ENCODE results near the gene CNPY3. TPM values are rescaled to one million over a fixed set of nuclear protein-coding genes. Genes with fewer than 3 reads are reported as not detected.

CNPY3 gene
- total and polyA plus RNA-seq, 2 experiments from 2014 or later = 73.0 to 89.9 TPM

- no peak overlapping the region for H3K4me3 ChIP-seq
- no peaks in the 10 kb centered on the region for H3K4me1 ChIP-seq (ENCODE audit: low read depth)
- TF ChIP-seq, protein P1, sequence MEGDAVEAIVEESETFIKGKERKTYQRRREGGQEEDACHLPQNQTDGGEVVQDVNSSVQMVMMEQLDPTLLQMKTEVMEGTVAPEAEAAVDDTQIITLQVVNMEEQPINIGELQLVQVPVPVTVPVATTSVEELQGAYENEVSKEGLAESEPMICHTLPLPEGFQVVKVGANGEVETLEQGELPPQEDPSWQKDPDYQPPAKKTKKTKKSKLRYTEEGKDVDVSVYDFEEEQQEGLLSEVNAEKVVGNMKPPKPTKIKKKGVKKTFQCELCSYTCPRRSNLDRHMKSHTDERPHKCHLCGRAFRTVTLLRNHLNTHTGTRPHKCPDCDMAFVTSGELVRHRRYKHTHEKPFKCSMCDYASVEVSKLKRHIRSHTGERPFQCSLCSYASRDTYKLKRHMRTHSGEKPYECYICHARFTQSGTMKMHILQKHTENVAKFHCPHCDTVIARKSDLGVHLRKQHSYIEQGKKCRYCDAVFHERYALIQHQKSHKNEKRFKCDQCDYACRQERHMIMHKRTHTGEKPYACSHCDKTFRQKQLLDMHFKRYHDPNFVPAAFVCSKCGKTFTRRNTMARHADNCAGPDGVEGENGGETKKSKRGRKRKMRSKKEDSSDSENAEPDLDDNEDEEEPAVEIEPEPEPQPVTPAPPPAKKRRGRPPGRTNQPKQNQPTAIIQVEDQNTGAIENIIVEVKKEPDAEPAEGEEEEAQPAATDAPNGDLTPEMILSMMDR (IDR thresholded peaks at IDR 0.05; ENCODE audit: low read depth, low read length) = no peak
- DNase-seq (ENCODE audit: low read depth in 1 of 2, low spot score in 1 of 2) = peak in 1 of 2 donors; percentile 16
- H3K27me3 ChIP-seq = peaks cover 16% of the 10 kb centered on the region
- H3K27ac ChIP-seq = no peak overlapping the region
- H3K9me3 ChIP-seq (ENCODE audit: low read depth) = no peaks in the 10 kb centered on the region
- H3K36me3 ChIP-seq = no peaks in the 10 kb centered on the region
Observed at GRCh38 chr6:42958125-42958524, 28.8 kb downstream of the CNPY3 start.

- Histone ChIP-seq H3K36me3 (no peaks in the 10 kb centered on the region), H3K27me3 (peaks cover 16% of the 10 kb centered on the region), H3K4me3 (peak overlapping the region; percentile 29), H3K27ac (no peak overlapping the region), H3K9me3 (ENCODE audit: low read depth) (no peaks in the 10 kb centered on the region), H3K4me1 (ENCODE audit: low read depth) (peaks cover 4% of the 10 kb centered on the region)
- TF ChIP-seq, protein P1 (IDR thresholded peaks at IDR 0.05; ENCODE audit: low read depth, low read length) = no peak
- no peak for DNase-seq (ENCODE audit: low read depth in 1 of 2, low spot score in 1 of 2)
Observed at GRCh38 chr6:42959917-42960242, 30.6 kb downstream of the CNPY3 start.

DNA sequence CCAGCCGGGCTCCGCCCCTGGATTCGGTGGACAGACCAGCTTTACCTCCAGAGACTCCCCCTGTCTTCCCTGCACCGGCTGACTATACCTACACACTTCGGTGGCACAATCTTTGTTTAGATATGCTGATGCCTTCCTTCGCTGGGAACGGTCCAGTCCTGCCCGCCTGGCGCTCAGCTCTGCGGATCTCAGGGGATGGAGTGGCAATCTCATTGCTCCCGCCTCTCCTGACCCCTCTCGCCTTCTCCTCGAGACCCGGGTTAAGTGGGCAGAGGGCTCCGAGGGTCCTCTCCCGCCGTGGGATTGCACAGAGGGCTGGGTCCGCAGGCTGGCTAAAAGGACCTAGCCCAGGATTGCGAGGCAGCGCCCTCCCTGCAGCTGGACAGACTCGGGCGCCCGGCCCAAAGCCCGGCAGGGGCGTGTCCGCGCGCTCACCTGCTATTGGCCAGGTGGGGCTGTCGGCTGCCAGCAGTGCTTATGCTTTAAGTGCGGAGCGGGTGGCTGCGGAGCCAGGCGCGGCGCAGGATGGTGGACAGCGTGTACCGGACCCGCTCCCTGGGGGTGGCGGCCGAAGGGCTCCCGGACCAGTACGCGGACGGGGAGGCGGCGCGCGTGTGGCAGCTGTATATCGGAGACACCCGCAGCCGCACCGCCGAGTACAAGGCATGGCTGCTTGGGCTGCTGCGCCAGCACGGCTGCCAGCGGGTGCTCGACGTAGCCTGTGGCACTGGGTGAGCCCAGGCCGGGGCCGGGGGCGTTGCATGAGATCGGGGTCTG, 31.2 kb downstream of the CNPY3 start, which contains the start of gene GNMT:
TSS of gene GNMT (plus strand) at position 512 of the 777 bp plus-strand sequence. CDS start at position 526, 14 bp downstream.
- no peaks in the 10 kb centered on the region for H3K9me3 ChIP-seq (ENCODE audit: low read depth)
- TF ChIP-seq, protein P1 (IDR thresholded peaks at IDR 0.05; ENCODE audit: low read depth, low read length) = no peak
- peaks cover 4% of the 10 kb centered on the region for H3K4me1 ChIP-seq (ENCODE audit: low read depth)
- no peaks in the 10 kb centered on the region for H3K36me3 ChIP-seq
- peak; percentile 34 to 84 for DNase-seq (ENCODE audit: low read depth in 1 of 2, low spot score in 1 of 2)
- no peak within 1 kb of the TSS for H3K27ac ChIP-seq
- H3K27me3 ChIP-seq = peaks cover 16% of the 10 kb centered on the region
- peak within 1 kb of the TSS; percentile 29 for H3K4me3 ChIP-seq

DNA sequence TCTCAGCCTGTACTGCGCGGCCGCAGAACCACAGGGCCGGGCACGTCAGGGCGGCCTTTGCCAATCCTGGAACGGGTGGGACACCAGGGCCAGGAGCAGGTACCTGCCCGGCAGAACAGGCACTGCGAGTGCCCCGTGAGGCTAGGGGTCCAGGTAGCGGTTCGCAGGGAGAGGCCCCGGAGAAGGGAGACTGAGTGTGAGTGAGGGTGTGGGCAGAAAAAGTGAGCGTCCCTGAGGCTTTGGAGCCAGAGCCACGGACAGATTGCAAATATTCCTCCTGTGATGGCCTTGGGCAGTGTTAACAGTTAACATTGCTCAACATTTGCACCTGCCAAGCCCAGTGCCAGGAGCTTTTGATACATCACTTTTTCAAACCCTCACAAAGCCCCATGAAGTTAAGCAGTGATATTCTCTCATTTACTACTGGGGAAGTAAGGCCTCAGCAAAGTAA, 31.8 kb downstream of the CNPY3 start:
- TF ChIP-seq, protein P1 (IDR thresholded peaks at IDR 0.05; ENCODE audit: low read depth, low read length) = no peak
- Histone ChIP-seq H3K4me3 (peak overlapping the region; percentile 29), H3K36me3 (no peaks in the 10 kb centered on the region), H3K27ac (no peak overlapping the region), H3K4me1 (ENCODE audit: low read depth) (peaks cover 4% of the 10 kb centered on the region), H3K9me3 (ENCODE audit: low read depth) (no peaks in the 10 kb centered on the region), H3K27me3 (peaks cover 16% of the 10 kb centered on the region)
- no peak for DNase-seq (ENCODE audit: low read depth in 1 of 2, low spot score in 1 of 2)

GRCh38 chr6:42962096-42962495, 32.8 kb downstream of the CNPY3 start:
- no peak overlapping the region for H3K4me3 ChIP-seq
- H3K27ac ChIP-seq = no peak overlapping the region
- H3K36me3 ChIP-seq = no peaks in the 10 kb centered on the region
- peaks cover 4% of the 10 kb centered on the region for H3K4me1 ChIP-seq (ENCODE audit: low read depth)
- no peak for DNase-seq (ENCODE audit: low read depth in 1 of 2, low spot score in 1 of 2)
- H3K9me3 ChIP-seq (ENCODE audit: low read depth) = no peaks in the 10 kb centered on the region
- TF ChIP-seq, protein P1 (IDR thresholded peaks at IDR 0.05; ENCODE audit: low read depth, low read length) = no peak
- peaks cover 16% of the 10 kb centered on the region for H3K27me3 ChIP-seq
